MM.1S (cell line): ENCODE data around the gene POLR1B.

ENCODE experiments used
- DNase-seq: peaks from one replicate; pipeline ENCODE4 v3.0.0-alpha.2; 2015
- H2AFZ ChIP-seq: fragments of 300-600 bp; sonication (generic); 2 replicates; pipeline ENCODE4 v1.6.0; 2016; ENCODE audit warnings: antibody characterized with exemption, low read length
- H3F3A ChIP-seq: fragments of 300-600 bp; sonication (generic); 2 replicates; pipeline ENCODE4 v1.6.1; 2016; ENCODE audit warnings: mild to moderate bottlenecking, antibody characterized with exemption, low read length, moderate library complexity, mixed read lengths; ENCODE audit not compliant: insufficient read depth
- H3K27ac ChIP-seq: fragments of 300-600 bp; sonication (generic); 2 replicates; pipeline ENCODE4 v1.5.1; 2016; ENCODE audit warnings: mild to moderate bottlenecking, low read length
- H3K27me3 ChIP-seq: fragments of 300-600 bp; sonication (generic); replicated peaks from 2 replicates; pipeline ENCODE4 v1.6.0; 2016; ENCODE audit warnings: low read length; ENCODE audit not compliant: insufficient read depth
- H3K36me3 ChIP-seq: fragments of 300-600 bp; sonication (generic); replicated peaks from 2 replicates; pipeline ENCODE4 v1.6.1; 2016; ENCODE audit warnings: mild to moderate bottlenecking, low read length, mixed read lengths; ENCODE audit not compliant: insufficient read depth
- H3K4me1 ChIP-seq: fragments of 300-600 bp; sonication (generic); 2 replicates; pipeline ENCODE4 v1.6.1; 2016; ENCODE audit warnings: low read length, mixed read lengths
- H3K4me2 ChIP-seq: fragments of 300-600 bp; sonication (generic); 2 replicates; pipeline ENCODE4 v1.6.0; 2016; ENCODE audit warnings: low read depth, low read length
- H3K4me3 ChIP-seq: fragments of 300-600 bp; sonication (generic); 2 replicates; pipeline ENCODE4 v1.5.1; 2016; ENCODE audit warnings: low read length, mixed read lengths
- H3K79me2 ChIP-seq: fragments of 300-600 bp; sonication (generic); 2 replicates; pipeline ENCODE4 v1.6.1; 2016; ENCODE audit warnings: mixed run types, low read length, mixed read lengths
- H3K9ac ChIP-seq: fragments of 300-600 bp; sonication (generic); 2 replicates; pipeline ENCODE4 v1.6.1; 2016; ENCODE audit warnings: low read length, mixed read lengths
- H3K9me2 ChIP-seq: fragments of 300-600 bp; sonication (generic); replicated peaks from 2 replicates; pipeline ENCODE4 v1.6.1; 2016; ENCODE audit warnings: mild to moderate bottlenecking, low read length, mixed read lengths; ENCODE audit not compliant: insufficient read depth
- H3K9me3 ChIP-seq: fragments of 300-600 bp; sonication (generic); replicated peaks from 2 replicates; pipeline ENCODE4 v1.6.1; 2016; ENCODE audit warnings: mild to moderate bottlenecking, low read length, mixed read lengths; ENCODE audit not compliant: insufficient read depth
- H4K20me1 ChIP-seq: fragments of 300-600 bp; sonication (generic); 2 replicates; pipeline ENCODE4 v1.6.1; 2016; ENCODE audit warnings: mild to moderate bottlenecking, low read length, moderate library complexity, mixed read lengths; ENCODE audit not compliant: insufficient read depth
- EZH2 ChIP-seq: fragments of 300-600 bp; sonication (generic); optimal IDR thresholded peaks from 2 replicates; pipeline ENCODE3; 2017; ENCODE audit warnings: low read depth, mild to moderate bottlenecking, antibody characterized with exemption, low read length, mixed read lengths
- EZH2phosphoT487 ChIP-seq: fragments of 300-600 bp; sonication (generic); IDR thresholded peaks from 2 replicates; pipeline ENCODE4 v1.6.1; 2018; ENCODE audit warnings: antibody characterized with exemption, low read length
- TF ChIP-seq, protein P1 (sequence below): fragments of 300-600 bp; sonication (generic); IDR thresholded peaks from 2 replicates; pipeline ENCODE4 v1.5.1; 2016; ENCODE audit warnings: antibody characterized with exemption, low read length, mixed read lengths

The POLR1B gene

DNA sequence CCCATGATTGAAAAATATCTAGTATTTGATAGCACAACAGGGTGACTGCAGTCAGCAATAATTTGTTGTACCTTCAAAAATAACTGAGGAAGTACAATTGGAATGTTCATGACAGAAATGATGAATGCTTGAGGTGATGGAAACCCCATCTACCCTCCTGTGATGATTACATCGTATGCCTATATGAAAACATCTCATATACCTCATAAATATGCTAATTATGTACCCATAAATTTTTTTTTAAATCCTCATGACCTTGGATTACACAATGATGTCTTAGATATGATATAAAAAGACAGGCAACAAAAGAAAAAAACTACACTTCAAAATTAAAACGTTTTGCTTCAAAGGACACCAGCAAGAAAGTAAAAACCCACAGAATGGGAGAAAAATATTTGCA, 1.4 kb upstream of the POLR1B start:
- peak overlapping the region; percentile 92; the same call in 1 of the 2 replicates for H3K9ac ChIP-seq
- H4K20me1 ChIP-seq, result no peaks in the 10 kb centered on the region; the same call in 1 of the 2 replicates
- no peaks in the 10 kb centered on the region for H3K9me2 ChIP-seq
- H3K4me1 ChIP-seq, result peaks cover 9% of the 10 kb centered on the region; the same call in 1 of the 2 replicates
- no peak for TF ChIP-seq EZH2
- TF ChIP-seq, protein P1, sequence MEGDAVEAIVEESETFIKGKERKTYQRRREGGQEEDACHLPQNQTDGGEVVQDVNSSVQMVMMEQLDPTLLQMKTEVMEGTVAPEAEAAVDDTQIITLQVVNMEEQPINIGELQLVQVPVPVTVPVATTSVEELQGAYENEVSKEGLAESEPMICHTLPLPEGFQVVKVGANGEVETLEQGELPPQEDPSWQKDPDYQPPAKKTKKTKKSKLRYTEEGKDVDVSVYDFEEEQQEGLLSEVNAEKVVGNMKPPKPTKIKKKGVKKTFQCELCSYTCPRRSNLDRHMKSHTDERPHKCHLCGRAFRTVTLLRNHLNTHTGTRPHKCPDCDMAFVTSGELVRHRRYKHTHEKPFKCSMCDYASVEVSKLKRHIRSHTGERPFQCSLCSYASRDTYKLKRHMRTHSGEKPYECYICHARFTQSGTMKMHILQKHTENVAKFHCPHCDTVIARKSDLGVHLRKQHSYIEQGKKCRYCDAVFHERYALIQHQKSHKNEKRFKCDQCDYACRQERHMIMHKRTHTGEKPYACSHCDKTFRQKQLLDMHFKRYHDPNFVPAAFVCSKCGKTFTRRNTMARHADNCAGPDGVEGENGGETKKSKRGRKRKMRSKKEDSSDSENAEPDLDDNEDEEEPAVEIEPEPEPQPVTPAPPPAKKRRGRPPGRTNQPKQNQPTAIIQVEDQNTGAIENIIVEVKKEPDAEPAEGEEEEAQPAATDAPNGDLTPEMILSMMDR, result no peak
- no peak for TF ChIP-seq EZH2phosphoT487
- peak overlapping the region; percentile 83 for H2AFZ ChIP-seq
- H3K79me2 ChIP-seq, result peaks cover 37% of the 10 kb centered on the region
- no peak for DNase-seq
- H3K27me3 ChIP-seq, result no peaks in the 10 kb centered on the region
- peaks cover 26% of the 10 kb centered on the region for H3F3A ChIP-seq
- H3K4me2 ChIP-seq, result peak overlapping the region; percentile 81
- H3K9me3 ChIP-seq, result no peaks in the 10 kb centered on the region
- peaks cover 3% of the 10 kb centered on the region; the same call in 1 of the 2 replicates for H3K36me3 ChIP-seq
- peak overlapping the region; percentile 92; the same call in 1 of the 2 replicates for H3K27ac ChIP-seq
- peak overlapping the region; percentile 95 for H3K4me3 ChIP-seq

DNA sequence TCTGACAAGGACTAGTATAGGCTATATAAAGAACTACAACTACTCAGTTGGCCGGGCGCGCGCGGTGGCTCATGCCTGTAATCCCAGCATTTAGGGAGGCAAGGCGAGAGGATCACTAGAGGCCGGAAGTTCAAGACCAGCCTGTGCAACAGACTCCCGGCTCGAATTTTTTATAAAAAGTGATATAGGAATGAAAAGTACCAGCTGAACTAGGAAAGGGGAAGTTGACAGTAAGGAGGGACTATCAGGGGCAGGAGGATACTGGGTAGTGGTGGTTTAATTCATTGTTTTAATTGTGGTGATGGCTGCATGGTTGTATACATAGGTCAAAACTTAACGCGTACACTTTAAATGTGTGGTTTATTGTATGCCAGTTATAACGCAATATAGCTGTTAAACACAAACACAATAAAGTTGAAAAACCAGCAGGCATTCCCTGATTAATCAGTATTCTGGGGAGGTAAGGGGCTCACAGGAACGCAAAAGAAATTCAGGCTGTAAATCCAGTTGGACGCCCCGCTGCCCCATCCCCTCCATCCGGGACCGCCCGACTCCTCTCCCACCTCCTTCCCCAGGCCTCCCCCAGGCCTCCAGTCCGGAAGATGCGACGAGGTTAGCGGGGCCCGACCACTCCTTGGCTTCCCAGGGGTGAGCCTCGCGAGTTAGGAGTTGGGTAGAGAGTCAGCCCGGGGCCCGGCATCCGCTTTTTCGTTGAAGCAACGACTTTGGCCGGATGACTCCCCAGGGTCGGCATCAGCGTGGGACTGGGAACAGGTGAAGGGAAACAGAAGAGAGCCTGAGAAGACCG, 746 bp upstream of the POLR1B start:
- Histone ChIP-seq H3K36me3 (peaks cover 7% of the 10 kb centered on the region), H3K9me3 (no peaks in the 10 kb centered on the region), H3K27me3 (no peaks in the 10 kb centered on the region), H3K9ac (peak overlapping the region; percentile 92), H4K20me1 (no peaks in the 10 kb centered on the region; the same call in 1 of the 2 replicates), H3K27ac (peak overlapping the region; percentile 92), H3K9me2 (no peaks in the 10 kb centered on the region), H3F3A (peaks cover 26% of the 10 kb centered on the region), H3K4me2 (peak overlapping the region; percentile 81), H3K4me1 (peaks cover 9% of the 10 kb centered on the region; the same call in 1 of the 2 replicates), H3K79me2 (peaks cover 42% of the 10 kb centered on the region), H2AFZ (peak overlapping the region; percentile 83), H3K4me3 (peak overlapping the region; percentile 95)
- peak; percentile 70 for DNase-seq
- TF ChIP-seq EZH2phosphoT487, result no peak
- TF ChIP-seq, protein P1, result no peak
- TF ChIP-seq EZH2, result no peak

DNA sequence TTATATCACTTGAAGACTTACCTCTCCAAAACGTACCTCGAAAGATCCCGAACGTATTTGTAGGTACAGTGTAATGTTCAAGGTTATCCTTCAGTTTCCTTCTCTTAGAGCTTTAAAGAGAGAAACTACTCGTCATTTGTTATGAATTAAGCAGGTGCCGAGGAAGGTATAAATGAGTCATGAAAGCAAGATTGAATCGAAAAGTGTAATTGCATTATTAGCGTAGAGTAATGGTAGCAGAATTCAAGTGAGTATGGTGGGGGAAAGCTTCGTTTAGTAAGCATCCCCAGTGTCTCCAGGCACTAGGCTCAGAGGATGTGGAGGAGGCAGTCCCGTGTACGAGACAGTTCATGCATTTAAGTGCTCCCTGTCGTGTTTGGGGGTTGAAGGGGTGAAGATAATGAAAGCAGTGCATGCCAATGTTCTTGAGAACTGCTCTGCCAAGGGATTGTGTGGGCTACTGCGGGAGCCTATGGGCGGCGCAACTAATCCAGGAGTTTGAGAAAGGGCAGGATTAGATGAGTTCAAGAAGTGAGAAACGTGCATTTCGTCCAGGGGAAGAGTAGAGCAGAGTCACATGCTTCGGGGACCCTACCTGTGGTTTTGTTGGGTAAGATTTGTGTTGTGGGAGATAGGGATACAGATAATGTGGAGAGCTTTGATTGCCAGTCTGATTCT, 858 bp downstream of the POLR1B start:
- Histone ChIP-seq H3K9ac (peak overlapping the region; percentile 92), H3K27ac (peak overlapping the region; percentile 92; the same call in 1 of the 2 replicates), H3K4me3 (peak overlapping the region; percentile 95), H3K9me3 (no peaks in the 10 kb centered on the region), H4K20me1 (no peaks in the 10 kb centered on the region; the same call in 1 of the 2 replicates), H3K79me2 (peaks cover 56% of the 10 kb centered on the region), H3K4me1 (peaks cover 9% of the 10 kb centered on the region; the same call in 1 of the 2 replicates), H3F3A (peaks cover 26% of the 10 kb centered on the region), H3K36me3 (peaks cover 20% of the 10 kb centered on the region), H3K9me2 (no peaks in the 10 kb centered on the region), H3K4me2 (peak overlapping the region; percentile 89), H3K27me3 (no peaks in the 10 kb centered on the region), H2AFZ (peak overlapping the region; percentile 83)
- TF ChIP-seq, protein P1, result no peak
- TF ChIP-seq EZH2, result no peak
- no peak for TF ChIP-seq EZH2phosphoT487
- DNase-seq, result peak; percentile 27
